Measurements from ENCODE around the gene VAV3. TPM values are rescaled to one million over a fixed set of nuclear protein-coding genes. Genes with fewer than 3 reads are reported as not detected.

VAV3 gene
- total RNA-seq, 1 experiment from 2014 or later, result 0.57 TPM

DNA sequence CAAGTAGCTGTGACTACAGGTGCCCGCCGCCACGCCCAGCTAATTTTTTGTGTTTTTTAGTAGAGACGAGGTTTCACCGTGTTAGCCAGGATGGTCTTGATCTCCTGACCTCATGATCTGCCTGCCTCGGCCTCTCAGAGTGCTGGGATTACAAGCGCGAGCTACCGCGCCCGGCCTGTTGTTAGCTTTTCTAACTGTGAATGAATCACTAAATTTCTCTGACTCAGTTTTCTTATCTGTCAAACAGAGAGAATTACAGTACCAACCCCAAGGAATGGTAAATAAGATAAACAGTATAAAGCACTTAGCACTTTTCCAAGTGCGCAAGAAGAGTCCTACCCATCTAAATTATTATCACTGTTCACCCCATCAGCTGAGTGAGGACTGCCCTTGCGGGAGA lies 193.6 kb downstream of the VAV3 start:
- no peak overlapping the region for H3K4me3 ChIP-seq (ENCODE audit: low read depth, low read length)
- H3K4me3 Mint-ChIP-seq (ENCODE audit: unreplicated experiment), result no peak overlapping the region
- H3K27ac Mint-ChIP-seq (ENCODE audit: unreplicated experiment), result no peak overlapping the region
- no TSS peak for BruUV-seq (replicated peaks)
- H3K27me3 Mint-ChIP-seq (ENCODE audit: insufficient read depth, unreplicated experiment), result peaks cover 16% of the 10 kb centered on the region
- no peaks in the 10 kb centered on the region for H3K36me3 ChIP-seq (ENCODE audit: control insufficient read depth, insufficient read depth, low read length)
- TF ChIP-seq, protein P1, sequence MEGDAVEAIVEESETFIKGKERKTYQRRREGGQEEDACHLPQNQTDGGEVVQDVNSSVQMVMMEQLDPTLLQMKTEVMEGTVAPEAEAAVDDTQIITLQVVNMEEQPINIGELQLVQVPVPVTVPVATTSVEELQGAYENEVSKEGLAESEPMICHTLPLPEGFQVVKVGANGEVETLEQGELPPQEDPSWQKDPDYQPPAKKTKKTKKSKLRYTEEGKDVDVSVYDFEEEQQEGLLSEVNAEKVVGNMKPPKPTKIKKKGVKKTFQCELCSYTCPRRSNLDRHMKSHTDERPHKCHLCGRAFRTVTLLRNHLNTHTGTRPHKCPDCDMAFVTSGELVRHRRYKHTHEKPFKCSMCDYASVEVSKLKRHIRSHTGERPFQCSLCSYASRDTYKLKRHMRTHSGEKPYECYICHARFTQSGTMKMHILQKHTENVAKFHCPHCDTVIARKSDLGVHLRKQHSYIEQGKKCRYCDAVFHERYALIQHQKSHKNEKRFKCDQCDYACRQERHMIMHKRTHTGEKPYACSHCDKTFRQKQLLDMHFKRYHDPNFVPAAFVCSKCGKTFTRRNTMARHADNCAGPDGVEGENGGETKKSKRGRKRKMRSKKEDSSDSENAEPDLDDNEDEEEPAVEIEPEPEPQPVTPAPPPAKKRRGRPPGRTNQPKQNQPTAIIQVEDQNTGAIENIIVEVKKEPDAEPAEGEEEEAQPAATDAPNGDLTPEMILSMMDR (IDR thresholded peaks at IDR 0.05; ENCODE audit: insufficient read depth in 1 of 2, low read depth in 1 of 2, low read length in 1 of 2, severe bottlenecking in 1 of 2, unreplicated experiment in 1 of 2), result no peak
- no peaks in the 10 kb centered on the region for H3K4me1 ChIP-seq
- no peaks in the 10 kb centered on the region for H3K9me3 Mint-ChIP-seq (ENCODE audit: unreplicated experiment)
- H3K4me1 Mint-ChIP-seq (ENCODE audit: low read depth, unreplicated experiment), result no peaks in the 10 kb centered on the region
- no peaks in the 10 kb centered on the region for H3K9me3 ChIP-seq
- CTCF ChIA-PET, result interaction anchor here (0.6 kb wide), 1 partner anchor 341 kb away, joined by 3 read pairs; no protein-coding TSS in a partner anchor
- intact Hi-C loops (cut with micrococcal nuclease; ENCODE audit: unreplicated experiment), result loop anchor here (10.0 kb wide), 1 partner anchor 223 kb away; no protein-coding TSS in a partner anchor
- H3K36me3 Mint-ChIP-seq (ENCODE audit: insufficient read depth, unreplicated experiment), result peaks cover 4% of the 10 kb centered on the region
- no peak for DNase-seq
- no peaks in the 10 kb centered on the region for H3K27me3 ChIP-seq (replicated peaks; ENCODE audit: control insufficient read depth, insufficient read depth, low read length)
- POLR2A ChIA-PET, result no interaction called here

DNA sequence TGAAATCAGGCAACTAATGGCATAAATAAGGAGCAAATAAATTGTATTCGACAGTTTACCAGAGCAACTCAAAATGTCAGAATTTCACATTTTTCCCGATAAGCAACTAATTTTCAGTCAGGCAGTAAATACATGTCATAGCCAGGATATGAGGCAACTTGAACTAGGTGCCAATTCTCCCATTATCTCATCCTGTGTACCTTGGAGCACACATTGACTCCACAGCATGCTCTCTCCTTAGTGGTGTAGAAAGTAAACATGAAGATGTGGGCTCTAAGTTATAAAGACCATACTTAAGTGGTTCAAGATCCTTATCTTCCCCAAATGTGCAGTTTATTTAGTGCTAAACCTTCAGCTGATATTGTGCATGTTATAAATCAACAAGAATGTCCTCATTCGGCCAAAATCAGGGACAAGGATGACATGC lies 197.8 kb downstream of the VAV3 start:
- Mint-ChIP-seq H3K4me3 (ENCODE audit: unreplicated experiment) (no peak overlapping the region), H3K36me3 (ENCODE audit: insufficient read depth, unreplicated experiment) (peaks cover 4% of the 10 kb centered on the region), H3K4me1 (ENCODE audit: low read depth, unreplicated experiment) (no peaks in the 10 kb centered on the region), H3K27ac (ENCODE audit: unreplicated experiment) (no peak overlapping the region), H3K27me3 (ENCODE audit: insufficient read depth, unreplicated experiment) (peaks cover 23% of the 10 kb centered on the region), H3K9me3 (ENCODE audit: unreplicated experiment) (no peaks in the 10 kb centered on the region)
- POLR2A ChIA-PET, result no interaction called here
- Histone ChIP-seq H3K4me1 (no peaks in the 10 kb centered on the region), H3K27me3 (replicated peaks; ENCODE audit: control insufficient read depth, insufficient read depth, low read length) (no peaks in the 10 kb centered on the region), H3K36me3 (ENCODE audit: control insufficient read depth, insufficient read depth, low read length) (no peaks in the 10 kb centered on the region), H3K4me3 (ENCODE audit: low read depth, low read length) (no peak overlapping the region), H3K9me3 (no peaks in the 10 kb centered on the region)
- TF ChIP-seq, protein P1 (IDR thresholded peaks at IDR 0.05; ENCODE audit: insufficient read depth in 1 of 2, low read depth in 1 of 2, low read length in 1 of 2, severe bottlenecking in 1 of 2, unreplicated experiment in 1 of 2), result no peak
- DNase-seq, result no peak
- intact Hi-C loops (cut with micrococcal nuclease; ENCODE audit: unreplicated experiment), result no loop called here
- no TSS peak for BruUV-seq (replicated peaks)
- CTCF ChIA-PET, result no interaction called here

DNA sequence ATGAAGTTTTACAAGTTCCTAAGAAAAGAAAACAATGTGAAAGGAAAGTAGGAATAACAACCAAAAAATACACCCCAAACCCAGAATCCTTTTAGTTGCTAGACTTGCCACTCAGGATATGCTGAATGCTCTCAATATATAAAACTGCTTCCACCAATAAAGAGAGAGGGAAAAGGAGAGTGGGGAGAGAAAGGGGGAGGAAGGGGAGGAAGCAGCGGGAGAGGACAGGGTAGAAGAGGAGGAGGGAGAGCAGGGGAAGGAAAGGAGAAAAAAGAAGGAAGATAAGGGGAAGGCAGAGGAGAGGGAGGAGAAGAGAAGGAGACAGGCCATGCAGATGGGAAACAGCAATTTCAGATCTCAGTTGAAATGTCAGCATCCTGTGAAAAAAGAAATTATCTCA lies 198.4 kb downstream of the VAV3 start:
- Mint-ChIP-seq H3K27me3 (ENCODE audit: insufficient read depth, unreplicated experiment) (peaks cover 23% of the 10 kb centered on the region), H3K9me3 (ENCODE audit: unreplicated experiment) (no peaks in the 10 kb centered on the region), H3K36me3 (ENCODE audit: insufficient read depth, unreplicated experiment) (peaks cover 4% of the 10 kb centered on the region), H3K27ac (ENCODE audit: unreplicated experiment) (no peak overlapping the region), H3K4me1 (ENCODE audit: low read depth, unreplicated experiment) (no peaks in the 10 kb centered on the region), H3K4me3 (ENCODE audit: unreplicated experiment) (no peak overlapping the region)
- Histone ChIP-seq H3K4me3 (ENCODE audit: low read depth, low read length) (no peak overlapping the region), H3K36me3 (ENCODE audit: control insufficient read depth, insufficient read depth, low read length) (no peaks in the 10 kb centered on the region), H3K4me1 (no peaks in the 10 kb centered on the region), H3K9me3 (no peaks in the 10 kb centered on the region), H3K27me3 (replicated peaks; ENCODE audit: control insufficient read depth, insufficient read depth, low read length) (no peaks in the 10 kb centered on the region)
- CTCF ChIA-PET, result no interaction called here
- BruUV-seq (replicated peaks), result no TSS peak
- intact Hi-C loops (cut with micrococcal nuclease; ENCODE audit: unreplicated experiment), result no loop called here
- POLR2A ChIA-PET, result no interaction called here
- DNase-seq, result no peak
- TF ChIP-seq, protein P1 (IDR thresholded peaks at IDR 0.05; ENCODE audit: insufficient read depth in 1 of 2, low read depth in 1 of 2, low read length in 1 of 2, severe bottlenecking in 1 of 2, unreplicated experiment in 1 of 2), result no peak

Measured in Caco-2 (cell line).